Measurements from ENCODE around the gene DCAF8L1.
"Not testable (repeated sequence)": the region's sequence is repeated elsewhere in the genome, so short reads cannot be mapped to it uniquely, and the experiment has no call there.

DCAF8L1 gene

DNA sequence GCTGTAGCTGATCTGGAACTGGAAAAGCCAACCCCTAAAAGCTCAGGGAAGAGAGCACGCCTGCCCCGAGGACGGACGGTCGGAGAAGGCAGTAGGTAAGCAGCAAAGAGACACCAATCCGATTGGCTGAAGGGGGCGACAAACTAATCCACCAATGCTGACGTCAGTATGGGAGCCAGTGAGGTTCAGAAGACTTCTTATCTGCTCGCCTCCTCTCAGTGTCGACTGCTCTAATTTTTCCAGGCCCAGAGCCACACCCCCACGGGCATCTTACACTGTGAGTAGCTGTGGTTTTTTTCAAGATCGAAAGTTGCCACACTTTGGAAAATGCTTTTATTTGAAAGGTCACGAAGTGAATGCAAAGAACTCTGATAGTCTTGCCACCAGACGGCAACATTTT is at the start of gene DCAF8L1:
Gene DCAF8L1, minus strand, starts transcription at position 101 of the 400 bp plus-strand sequence. CDS start 115 bp downstream, outside the sequence.
- DNase-seq (ENCODE audit: low read depth in 2 of 2, low spot score in 1 of 2): no peak

DNA sequence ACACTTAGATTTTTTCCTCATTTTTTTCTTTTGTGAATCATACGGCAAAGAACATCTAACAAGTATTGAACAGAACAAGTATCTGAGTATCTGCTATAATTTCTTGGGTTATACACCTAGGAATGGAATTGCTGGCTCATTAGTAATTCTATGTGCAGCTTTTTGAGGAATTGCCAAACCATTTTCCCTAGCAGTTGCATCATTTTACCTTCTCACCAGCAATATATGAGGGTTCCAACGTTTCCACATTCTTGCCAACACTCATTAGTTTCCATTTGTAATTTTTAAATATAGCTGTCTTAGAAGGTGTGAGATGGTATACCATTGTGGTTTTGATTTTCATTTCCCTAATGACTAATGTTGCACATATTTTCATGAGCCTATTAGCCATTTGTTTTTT is 41.1 kb upstream of the DCAF8L1 start:
- no peak for DNase-seq (ENCODE audit: low read depth in 2 of 2, low spot score in 1 of 2)

DNA sequence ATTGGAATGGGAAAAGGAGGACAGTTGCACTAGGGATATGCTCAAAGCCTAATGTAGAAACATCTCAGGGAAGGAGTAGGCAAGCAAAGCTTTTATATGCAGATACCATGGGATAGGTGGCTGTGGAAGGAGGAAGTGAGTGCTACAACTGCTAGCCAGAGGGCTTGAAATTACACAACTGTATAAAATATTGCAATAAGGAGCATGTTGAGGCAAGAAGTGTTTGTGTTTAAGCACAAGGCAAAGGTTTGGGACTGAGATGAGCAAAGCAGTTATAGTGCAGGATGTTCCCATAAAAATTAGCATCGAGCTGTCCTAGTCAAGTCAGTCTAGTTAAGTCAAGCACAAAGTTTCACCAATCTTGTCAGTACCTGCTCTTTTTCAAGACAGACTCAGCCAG is 35.6 kb upstream of the DCAF8L1 start:
- no peak for DNase-seq (ENCODE audit: low read depth in 2 of 2, low spot score in 1 of 2)

DNA sequence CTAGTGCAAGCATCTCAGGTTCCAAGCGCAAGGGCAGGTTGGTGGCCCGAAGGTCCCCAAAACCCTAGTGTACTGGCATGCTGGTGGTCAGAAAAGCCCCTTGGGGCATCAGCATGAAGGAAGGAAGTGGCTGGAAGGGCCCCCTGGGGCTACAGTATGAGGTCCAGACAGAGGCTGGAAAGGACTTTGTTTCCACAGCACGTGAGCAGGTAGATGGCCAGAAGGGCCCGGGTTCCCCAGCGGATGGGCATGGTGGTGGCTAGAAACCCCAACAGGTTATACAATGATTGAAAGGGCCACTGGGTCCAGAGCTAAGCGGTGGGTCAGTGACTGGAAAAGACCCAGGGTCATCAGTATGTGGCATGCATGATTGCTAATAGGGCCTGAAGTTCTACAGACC is 34.7 kb upstream of the DCAF8L1 start:
- no peak for DNase-seq (ENCODE audit: low read depth in 2 of 2, low spot score in 1 of 2)

DNA sequence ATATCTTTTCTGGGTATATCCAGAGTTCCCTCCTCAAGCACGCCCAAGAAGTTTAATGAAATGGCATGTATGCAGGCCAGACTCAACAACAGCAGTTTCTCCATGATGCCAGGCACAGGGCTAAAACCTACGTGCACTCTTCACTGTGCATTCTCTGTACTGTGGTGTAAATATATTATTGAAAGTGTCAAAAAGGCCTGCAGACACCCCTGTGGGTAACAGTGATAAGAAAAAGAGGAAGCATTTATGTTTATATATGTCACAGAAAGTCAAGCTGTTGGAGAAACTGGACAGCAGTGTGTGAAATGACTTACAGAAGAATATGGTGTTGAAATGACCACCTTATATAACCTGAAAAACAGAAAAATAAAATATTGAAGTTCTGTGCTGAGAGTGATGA is 29.6 kb upstream of the DCAF8L1 start:
- no peak for DNase-seq (ENCODE audit: low read depth in 2 of 2, low spot score in 1 of 2)

DNA sequence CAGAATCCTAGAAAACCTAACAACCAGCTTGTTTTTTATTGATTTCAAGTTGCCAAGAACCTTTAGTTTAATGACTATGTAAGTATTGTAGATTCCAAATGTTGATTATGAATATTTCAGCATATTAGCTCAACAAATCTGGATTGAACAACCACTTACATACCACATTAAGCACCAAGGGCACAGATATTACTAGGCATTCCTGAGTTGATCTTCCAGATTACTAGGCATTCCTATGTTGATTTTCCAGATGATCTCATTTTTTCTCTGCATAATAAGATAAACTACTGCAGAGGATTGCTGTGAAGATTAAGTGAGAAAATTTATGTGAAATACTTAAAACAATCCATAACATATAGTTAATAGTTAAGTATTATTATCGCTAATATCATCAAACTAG is 17.4 kb upstream of the DCAF8L1 start:
- DNase-seq (ENCODE audit: low read depth in 2 of 2, low spot score in 1 of 2): no peak

DNA sequence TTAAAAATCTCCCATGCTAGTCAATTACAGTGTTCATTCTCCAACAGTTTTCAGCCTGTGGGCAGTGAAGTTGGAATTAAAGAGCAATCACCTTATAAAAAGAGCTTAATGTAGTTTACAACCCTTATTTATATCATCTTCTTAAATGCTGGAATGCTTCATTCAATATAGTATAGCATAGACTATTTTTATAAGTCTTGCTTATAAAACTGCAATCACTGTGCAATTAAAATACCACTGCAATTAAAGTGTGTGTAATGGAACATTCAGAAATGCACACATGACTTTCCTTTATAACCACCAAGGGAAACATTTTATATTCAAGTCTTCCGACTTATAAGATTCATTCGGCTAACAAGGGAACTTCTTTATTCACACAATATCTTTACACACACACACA is 16.4 kb upstream of the DCAF8L1 start:
- DNase-seq (ENCODE audit: low read depth in 2 of 2, low spot score in 1 of 2): no peak

DNA sequence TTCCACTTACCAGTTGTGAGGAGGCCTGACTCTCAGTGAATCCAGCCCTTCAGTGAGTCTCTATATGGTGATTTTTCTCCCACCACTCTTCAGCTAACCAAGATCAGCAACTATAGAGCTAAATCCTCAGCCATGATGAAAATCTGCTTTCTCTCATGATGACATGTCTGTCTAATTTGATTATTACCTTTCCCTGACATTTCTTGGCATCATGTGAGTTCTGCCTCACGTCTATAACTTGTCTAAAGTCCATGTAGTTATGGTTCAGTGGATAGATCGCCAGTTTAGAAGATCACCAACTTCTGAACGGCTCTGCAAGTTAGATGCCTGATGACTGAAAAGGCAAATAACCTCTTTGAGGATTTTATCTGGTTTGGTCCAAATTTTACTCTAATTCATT is 14.9 kb upstream of the DCAF8L1 start:
- DNase-seq (ENCODE audit: low read depth in 2 of 2, low spot score in 1 of 2): no peak

DNA sequence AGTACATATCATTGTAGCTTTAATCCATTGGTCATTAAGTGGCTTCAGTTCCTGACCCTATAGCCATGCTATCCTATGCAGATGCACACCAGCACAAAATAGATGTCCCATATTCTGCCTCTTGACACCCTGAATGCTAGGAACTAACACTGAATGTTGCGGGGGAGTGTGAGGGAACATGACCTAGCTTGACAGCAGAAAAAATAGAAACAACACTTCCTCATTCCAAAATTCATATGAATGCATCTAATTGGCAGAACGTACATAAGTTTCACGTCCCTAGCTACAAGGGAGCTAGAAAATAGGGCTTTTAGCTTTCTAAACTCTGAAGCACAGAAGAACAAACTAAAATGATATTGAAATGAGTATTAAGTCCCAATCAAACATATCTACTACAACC is 14.4 kb upstream of the DCAF8L1 start:
- no peak for DNase-seq (ENCODE audit: low read depth in 2 of 2, low spot score in 1 of 2)

DNA sequence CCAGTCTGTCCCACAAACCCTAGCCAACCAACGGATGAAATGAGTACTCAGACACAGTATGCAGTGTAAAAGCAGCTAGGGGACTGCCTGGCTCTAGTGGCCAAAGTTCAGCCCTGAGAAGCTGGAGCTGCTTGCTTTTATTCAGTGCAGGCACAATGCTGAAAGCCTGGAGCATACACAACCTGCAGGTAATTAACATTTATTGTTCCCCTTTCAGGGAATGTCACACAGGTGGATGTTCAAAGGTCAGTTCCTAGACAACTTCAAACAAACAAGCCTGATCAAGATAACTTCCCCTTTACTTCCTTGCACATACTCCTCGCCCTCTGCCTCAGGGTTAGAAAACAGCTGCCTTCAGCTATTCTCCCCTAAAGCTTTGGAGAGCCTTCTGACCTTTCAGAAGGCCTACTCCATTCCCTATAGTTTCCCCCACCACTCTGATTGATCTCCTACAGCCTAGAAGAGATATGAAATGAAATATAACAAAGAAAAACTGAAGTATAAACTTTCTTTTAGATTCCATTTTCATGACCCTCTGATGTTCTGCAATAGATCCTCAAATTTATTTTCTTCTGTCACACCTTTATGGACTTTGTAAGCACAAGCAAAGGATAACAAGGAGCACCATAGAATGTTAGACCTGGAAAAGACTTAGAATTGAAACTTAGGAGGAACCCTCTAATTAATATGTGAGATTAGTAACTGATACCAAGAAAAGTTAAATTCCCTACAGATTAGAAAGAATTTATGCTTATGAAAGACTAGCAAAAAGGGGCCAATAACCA is 6.8 kb upstream of the DCAF8L1 start:
- DNase-seq (ENCODE audit: low read depth in 2 of 2, low spot score in 1 of 2): no peak

DNA sequence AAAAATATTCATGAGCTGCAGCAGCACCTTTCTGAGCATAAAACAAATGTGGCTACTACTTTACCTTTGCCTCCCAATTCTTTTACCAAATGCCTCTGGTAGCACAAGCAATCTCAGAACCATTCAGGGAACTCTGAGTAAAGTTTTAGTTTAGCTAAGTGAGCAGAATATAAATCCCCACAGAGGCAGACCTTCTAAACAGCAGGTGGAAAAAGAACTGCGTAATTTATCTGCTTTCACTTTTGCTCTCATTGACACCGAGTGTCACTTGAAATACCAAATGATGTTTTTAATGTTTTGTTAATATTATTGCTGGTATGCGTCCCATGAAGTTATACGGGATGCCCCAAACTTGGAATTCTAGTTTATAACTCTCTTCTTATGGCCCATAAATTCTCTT is 4.3 kb downstream of the DCAF8L1 start:
- DNase-seq (ENCODE audit: low read depth in 2 of 2, low spot score in 1 of 2): not testable (repeated sequence)

DNA sequence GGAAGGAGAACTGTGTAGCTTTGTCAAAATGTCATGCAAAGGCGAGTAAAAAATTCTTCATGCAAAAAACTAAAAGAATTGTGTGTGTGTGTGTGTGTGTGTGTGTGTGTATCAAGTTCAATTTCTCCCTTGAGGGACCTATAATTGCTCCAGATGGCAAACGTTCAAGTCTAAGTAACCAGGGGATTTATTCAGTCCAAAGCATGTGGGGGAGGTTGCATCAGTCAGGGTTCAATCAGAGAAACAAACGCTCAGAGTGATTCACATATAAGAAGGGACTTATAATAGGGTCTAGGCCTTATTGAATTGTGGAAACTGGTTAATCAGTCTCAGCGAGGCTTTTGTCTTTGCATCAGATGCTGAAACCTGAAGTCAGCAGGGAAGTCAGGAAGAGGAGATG is 5.0 kb downstream of the DCAF8L1 start:
- no peak for DNase-seq (ENCODE audit: low read depth in 2 of 2, low spot score in 1 of 2)

DNA sequence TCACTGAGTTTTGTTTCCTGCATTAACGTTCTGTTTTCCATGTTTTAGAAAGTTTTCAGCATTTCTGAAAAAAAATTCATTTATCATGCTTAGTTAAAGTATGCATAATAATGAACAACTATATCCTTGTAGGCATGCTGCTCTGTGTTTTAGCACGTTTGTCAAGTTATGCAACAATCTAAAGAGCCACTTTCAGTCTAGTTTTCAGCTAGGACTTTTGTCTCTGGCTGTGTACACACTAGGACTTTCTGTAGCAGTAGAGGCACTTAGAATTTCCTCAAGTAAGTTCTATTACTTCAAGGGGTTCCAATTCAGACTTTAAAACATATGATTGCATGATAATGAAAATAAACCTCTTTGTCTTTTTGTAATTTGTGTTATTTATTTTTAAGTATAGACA is 12.4 kb downstream of the DCAF8L1 start:
- no peak for DNase-seq (ENCODE audit: low read depth in 2 of 2, low spot score in 1 of 2)

DNA sequence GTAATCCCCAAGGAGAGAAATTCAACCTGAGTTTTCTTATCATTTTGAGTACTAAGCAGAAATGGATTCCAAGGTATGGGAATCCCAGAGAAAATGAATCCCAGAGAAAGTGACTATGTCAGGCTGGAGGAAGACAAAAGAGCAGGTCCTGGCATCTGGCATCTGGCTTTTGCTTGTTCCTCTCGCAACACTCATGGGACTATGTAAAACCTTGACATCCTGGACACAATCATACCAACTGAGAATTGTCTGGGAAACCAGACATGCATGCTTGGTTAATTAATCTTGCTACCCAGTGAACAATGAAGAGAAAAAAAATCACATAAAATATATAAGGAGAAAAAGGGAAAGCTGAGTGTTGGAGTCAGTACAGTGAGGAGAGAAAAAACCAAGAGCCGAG is 12.9 kb downstream of the DCAF8L1 start:
- no peak for DNase-seq (ENCODE audit: low read depth in 2 of 2, low spot score in 1 of 2)

DNA sequence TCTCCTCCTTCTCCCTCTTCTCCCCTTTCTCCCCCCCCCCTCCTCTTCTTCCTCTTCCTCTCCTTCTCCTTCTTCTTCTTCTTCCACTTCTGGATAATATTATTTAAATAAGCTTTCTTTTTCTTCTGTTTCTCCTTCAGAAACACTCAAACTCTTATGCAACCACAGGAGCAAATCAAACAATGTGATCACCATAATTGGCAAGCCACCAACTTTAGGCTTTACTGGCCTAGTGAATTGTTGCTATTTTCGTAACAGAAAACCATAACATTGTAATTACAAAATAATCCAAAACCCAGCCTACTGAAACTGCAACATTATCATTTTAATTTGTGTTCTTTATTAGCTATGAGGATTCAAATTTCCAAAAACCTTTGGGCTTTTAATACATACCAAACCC is 14.3 kb downstream of the DCAF8L1 start:
- DNase-seq (ENCODE audit: low read depth in 2 of 2, low spot score in 1 of 2): no peak

DNA sequence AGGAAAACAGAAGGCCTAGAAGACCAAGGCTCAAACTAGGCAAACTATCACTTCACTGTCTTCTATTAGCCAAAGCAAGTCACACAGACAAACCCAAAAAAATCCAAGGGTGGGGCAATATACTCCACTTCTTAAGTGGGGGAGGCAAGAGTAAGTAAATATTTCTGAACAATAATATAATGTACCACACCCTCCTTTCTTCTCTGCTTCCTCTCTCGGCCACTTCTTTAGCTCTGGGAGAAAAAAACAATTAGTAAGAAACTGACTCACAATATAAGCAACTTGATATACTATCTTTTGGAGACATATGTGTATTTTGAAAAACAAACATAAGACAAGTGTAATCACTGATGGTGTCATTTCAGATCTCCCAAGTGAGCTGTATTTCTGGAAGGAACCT is 14.8 kb downstream of the DCAF8L1 start:
- no peak for DNase-seq (ENCODE audit: low read depth in 2 of 2, low spot score in 1 of 2)

DNA sequence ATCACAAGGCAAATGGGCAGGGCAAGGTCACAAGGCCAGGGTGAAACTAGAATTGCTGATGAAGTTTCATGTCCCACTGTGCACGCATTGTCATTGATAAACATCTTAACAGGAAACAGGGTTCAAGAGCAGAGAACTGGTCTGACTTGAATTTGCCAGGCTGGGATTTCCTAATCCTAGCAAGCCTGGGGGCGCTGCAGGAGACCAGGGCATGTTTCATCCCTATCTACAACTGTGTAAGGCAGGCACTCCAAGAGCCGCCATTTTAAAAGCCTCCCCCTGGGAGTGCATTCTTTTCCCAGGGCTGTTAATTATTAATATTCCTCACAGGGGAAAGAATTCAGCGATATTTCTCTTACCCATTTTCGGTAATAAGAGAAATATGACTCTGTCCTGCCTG is 15.9 kb downstream of the DCAF8L1 start:
- not testable (repeated sequence) for DNase-seq (ENCODE audit: low read depth in 2 of 2, low spot score in 1 of 2)

DNA sequence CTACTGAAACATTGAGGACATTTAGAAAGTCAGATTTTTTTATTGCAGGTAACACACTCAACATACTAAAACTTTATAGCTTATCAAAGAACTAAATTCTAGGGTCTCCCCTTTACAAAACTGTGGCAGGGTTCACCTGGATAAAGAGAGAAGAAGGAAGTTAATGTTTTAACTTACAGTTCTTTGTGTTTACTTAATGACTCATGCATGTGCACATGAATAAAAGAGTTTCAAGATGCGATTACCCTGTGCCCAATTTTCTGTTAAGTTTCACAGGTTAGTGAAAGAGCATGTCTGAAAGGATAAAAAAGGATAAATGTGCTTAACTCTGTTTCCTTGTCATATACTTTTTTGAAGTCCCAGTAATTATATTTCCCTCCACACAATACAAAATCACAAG is 16.8 kb downstream of the DCAF8L1 start:
- DNase-seq (ENCODE audit: low read depth in 2 of 2, low spot score in 1 of 2): no peak

DNA sequence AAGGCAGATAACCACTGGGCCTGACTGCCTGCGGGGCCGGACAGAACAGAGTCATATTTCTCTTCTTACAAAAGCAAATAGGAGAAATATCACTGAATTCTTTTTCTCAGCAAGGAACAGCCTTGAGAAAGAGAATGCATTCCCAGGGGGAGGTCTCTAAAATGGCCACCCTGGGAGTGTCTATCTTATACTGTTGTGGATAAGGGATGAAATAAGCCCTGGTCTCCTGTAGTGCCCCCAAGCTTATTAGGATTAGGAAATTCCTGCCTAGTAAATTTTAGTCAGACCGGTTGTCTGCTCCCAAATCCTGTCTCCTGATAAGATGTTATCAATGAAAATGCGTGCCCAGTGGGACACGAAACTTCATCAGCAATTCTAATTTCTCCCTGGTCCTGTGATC is 20.8 kb downstream of the DCAF8L1 start:
- DNase-seq (ENCODE audit: low read depth in 2 of 2, low spot score in 1 of 2): not testable (repeated sequence)

DNA sequence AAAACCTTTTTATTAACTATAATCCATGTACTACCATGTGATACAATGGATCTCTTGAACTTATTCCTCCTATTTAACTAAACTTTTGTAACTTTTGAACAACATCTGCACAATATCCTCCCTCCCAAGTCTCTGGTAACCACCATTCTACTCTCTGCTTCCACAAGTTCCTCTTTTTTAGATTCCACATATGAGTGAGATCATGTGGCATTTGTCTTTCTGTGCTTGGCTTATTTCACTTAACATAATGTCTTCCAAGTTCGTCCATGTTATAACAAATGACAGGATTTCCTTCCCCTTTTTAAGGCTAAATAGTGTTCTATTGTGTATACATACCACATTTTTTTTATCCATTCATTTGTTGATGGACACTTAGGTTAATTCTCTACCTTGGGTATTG is 28.1 kb downstream of the DCAF8L1 start:
- DNase-seq (ENCODE audit: low read depth in 2 of 2, low spot score in 1 of 2): no peak

DNA sequence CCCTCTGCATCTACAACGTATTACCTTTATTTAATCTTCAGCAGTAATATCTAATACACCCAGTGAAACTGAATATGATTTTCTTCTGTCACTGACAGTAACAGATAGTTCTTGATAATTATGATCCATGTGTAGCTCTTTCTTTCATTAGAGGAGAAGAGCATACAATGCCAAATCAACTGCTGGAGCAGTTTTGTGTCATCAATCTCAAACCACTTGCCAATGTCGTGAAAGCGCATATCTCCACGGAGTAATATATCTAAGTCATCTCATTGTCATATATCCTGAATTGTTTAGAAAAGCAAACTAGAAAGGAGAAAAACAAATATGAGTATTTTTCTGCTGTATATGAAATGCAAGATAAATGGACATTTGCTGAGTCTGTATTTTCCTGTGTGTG is 47.9 kb downstream of the DCAF8L1 start:
- no peak for DNase-seq (ENCODE audit: low read depth in 2 of 2, low spot score in 1 of 2)

All from stimulated activated CD8-positive, alpha-beta memory T cell treated with anti-CD3 and anti-CD28 coated beads, Interleukin-4, amount 100 ng/mL, for 4 hours (primary cell).